Omental fat pad (tissue), 4 donors: Measurements from ENCODE around the gene RNFT2. TPM values are rescaled to one million over a fixed set of nuclear protein-coding genes. Genes with fewer than 3 reads are reported as not detected.
"Not testable (repeated sequence)": the region's sequence is repeated elsewhere in the genome, so short reads cannot be mapped to it uniquely, and the experiment has no call there.

Experiments
- ATAC-seq: fragments of 150-250 bp; one replicate; pipeline ENCODE4 v1.9.1; 2016; ENCODE audit warnings: mild to moderate bottlenecking, moderate library complexity; ENCODE audit not compliant: low FRiP score
- DNase-seq: peaks from one replicate; pipeline ENCODE4 v3.0.0-alpha.2; 2019; ENCODE audit warnings: low spot score
- total RNA-seq, 4 donors: library from RNA; depleted of rRNA; stranded (reverse); fragments of >200 nt; gene quantifications; one replicate each; pipeline ENCODE4 v1.1.0, GENCODE V29; 2016
- TF ChIP-seq, protein P1 (sequence below), 3 donors: fragments of 450-650 bp; IDR thresholded peaks; one replicate each; pipeline ENCODE4 v1.5.1; 2016 to 2017; ENCODE audit warnings: antibody characterized with exemption in 3 of 3, mild to moderate bottlenecking in 3 of 3, moderate library complexity in 2 of 3

RNFT2 gene
- total RNA-seq, 4 donors from 2014 or later, result 0.37 to 2.5 (median 0.98) TPM

DNA sequence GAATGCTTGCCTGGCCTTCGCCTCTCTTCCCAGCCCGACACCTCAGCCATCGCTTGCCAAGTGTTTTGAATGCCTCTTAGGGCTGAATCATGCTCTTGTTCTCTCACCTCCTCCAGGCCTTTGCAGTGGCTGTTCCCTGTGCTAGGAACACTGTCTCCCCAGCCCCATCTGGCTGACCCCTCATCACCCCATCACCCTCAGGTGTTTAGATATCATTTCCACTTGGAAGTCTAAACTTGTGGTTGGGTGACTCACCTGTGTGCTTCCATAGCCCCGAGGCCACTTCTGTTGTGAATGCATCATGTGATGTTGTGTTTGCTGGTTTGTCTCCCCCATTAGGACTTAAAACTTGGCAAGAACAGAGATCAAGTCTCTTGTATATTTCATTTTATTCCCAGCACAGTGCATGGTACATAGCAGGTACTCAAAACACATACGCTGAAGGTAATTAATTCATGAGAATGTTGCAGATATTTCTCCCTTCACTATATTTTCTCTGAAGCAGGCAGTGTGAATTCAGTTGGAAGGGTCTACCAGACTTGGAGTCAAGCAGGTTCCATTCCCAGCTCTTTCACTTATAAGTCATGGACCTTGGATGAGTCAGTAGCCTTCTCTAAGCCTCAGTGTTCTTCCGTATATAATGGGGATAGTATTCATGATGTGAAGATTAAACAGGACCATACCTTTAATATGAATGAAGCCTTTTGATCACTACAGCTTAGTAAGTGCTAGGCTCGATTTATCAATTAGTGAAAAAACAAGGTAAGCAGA lies 75.3 kb downstream of the RNFT2 start:
- DNase-seq (no peak), ATAC-seq (no peak)
- TF ChIP-seq, protein P1, sequence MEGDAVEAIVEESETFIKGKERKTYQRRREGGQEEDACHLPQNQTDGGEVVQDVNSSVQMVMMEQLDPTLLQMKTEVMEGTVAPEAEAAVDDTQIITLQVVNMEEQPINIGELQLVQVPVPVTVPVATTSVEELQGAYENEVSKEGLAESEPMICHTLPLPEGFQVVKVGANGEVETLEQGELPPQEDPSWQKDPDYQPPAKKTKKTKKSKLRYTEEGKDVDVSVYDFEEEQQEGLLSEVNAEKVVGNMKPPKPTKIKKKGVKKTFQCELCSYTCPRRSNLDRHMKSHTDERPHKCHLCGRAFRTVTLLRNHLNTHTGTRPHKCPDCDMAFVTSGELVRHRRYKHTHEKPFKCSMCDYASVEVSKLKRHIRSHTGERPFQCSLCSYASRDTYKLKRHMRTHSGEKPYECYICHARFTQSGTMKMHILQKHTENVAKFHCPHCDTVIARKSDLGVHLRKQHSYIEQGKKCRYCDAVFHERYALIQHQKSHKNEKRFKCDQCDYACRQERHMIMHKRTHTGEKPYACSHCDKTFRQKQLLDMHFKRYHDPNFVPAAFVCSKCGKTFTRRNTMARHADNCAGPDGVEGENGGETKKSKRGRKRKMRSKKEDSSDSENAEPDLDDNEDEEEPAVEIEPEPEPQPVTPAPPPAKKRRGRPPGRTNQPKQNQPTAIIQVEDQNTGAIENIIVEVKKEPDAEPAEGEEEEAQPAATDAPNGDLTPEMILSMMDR (IDR thresholded peaks at IDR 0.05), result no peak

DNA sequence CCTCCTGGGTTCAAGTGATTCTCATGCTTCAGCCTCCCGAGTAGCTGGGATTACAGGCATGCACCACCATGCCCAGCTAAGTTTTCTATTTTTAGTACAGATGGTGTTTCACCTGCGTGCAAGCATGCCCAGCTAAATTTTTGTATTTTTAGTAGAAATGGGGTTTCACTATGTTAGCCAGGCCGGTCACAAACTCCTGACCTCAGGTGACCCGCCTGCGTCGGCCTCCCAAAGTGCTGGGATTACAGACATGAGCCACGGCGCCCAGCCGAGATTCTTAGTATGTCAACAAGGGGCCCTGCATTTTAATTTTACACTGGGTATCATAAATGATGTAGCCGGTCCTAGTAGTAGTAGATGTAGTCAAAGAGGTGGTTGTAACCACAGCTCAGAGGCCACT lies 76.7 kb downstream of the RNFT2 start:
- not testable (repeated sequence) for DNase-seq, ATAC-seq

DNA sequence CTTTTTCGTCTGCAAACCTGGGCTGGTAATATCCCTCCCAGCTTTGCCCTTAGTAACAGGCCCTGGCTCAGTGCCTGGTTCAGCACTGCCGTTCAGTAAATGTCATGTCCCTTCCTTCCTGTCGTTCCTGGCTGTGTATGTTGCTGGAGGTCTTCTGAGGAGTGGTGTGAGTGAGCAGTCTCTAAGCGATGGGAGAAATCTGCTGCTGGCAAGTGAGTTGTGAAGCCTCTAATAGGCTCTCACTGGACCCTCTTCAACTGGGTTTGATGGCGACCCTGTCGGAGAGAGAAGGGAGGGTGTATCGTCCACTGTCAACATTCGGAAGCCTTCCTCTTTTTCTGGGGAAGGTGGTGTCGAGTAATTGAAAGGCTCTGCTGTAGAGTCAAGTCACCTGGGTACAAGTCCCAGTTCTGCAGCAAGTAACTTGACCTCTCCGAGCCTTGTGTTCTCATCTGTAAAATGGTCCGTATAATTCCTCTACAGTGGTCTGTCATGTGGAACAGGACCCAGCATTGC lies 80.3 kb downstream of the RNFT2 start:
- TF ChIP-seq, protein P1 (IDR thresholded peaks at IDR 0.05), result no peak
- no peak for DNase-seq
- no peak for ATAC-seq

DNA sequence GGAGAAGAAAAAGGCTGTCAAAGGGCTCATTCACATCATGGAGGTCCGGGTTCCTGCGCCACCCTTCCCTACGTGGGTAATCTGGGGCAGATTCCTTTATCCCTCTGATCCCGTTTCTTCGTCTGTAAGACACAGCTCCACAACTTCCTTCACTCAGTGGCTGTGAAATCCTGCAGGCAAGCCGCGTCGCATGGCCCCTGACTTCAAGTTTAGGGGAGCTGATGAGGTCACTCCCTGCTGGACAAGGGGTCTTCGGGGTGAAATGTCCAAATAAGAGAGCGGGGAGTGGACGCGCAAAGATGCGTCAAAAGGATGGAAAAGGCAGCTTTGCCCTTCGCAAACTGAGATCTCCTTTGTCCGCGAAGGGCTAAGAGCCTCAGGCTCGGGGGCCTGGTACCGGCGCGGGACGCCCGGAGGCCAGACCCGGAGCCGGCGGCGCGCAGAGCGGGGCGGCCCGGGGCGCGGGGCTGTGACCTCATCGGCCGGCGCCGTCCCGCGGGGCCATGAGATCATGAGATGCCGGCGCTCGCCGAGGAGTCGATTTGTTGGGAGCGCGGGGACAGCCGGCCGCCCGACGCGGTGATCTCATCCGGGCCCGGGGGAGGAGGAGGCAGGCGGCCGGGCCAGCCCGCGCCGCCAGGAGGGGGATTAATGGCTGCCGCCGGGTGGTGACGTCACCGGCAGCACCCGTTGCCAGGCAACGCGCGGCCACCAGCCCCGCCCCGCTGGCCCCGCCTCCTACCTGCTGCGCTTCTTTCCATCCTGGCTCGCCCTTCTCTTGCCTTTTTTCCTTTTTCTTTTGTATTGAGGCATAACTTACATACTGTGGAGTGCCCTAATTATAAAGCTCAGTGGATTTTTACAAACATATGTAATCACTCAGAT lies 81.1 kb downstream of the RNFT2 start:
- peak; percentile 95 for ATAC-seq
- TF ChIP-seq, protein P1 (IDR thresholded peaks at IDR 0.05), result no peak

DNA sequence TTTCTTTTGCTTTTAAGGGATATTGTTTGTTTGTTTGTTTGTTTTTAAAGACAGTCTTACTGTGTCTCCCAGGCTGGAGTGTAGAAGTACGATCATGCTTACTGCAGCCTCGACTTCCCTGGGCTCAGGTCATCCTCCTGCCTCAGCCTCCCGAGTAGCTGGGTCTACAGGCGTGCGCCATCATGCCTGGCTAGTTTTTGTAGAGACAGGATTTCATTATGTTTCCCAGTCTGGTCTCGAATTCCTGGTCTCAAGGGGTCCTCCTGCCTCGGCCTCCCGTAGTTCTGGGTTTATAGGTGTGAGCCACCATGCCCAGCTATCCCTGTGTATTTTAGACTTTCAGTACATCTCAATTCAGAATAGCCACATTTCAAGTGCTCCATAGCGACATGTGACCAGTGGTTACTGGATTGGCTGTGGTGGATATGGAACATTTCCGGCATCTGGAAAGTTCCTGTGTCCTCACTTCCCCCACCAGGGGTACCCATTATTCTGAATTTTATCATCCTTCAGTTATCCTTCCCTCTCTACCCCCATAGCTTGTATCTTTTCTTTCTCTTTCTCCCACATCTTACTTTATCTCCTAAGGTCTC lies 82.0 kb downstream of the RNFT2 start:
- ATAC-seq, result no peak
- DNase-seq, result no peak
- TF ChIP-seq, protein P1 (IDR thresholded peaks at IDR 0.05), result no peak

More for the DNA sequence above, 81.1 kb downstream of the RNFT2 start:
- peak; percentile 64 for DNase-seq

DNA sequence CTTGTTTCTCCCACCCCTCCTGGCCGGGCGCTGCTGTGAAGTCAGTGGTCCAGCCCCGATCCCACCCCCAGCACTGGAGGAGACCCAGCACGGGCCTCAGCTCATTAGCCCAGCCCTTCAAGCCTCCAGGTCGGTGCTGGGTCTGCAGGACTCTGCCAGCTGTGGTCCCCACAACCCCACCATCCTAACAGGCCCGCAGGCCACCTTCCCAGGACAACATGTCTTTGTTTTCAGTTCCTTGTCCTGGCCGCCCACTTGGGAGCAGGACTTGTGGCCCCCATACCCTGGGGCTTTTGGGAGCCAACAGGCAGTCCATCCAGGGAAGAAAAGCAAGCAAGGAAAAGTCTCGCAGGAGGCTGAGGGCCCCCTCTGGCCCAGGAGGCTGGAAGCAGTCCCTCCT lies 83.2 kb downstream of the RNFT2 start:
- TF ChIP-seq, protein P1 (IDR thresholded peaks at IDR 0.05), result no peak
- no peak for ATAC-seq
- DNase-seq, result no peak

DNA sequence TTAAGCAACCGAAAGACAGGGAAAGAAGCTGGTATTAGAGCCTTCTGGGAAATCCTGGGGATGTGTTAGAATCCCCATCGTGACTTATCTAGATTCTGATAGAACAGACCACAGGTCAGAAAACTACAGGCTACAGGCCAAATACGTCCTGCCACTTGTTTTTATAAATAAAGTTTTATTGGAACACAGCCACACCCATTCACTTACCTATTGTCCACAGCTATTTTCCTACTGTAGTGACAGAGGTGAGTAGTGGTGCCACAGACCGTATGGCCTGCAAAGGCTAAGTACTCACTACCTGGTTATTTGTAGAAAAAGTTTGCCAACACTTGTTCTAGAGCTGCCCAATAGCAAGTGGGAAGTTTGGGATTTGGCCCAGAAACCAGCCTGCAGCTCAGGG lies 89.3 kb downstream of the RNFT2 start:
- no peak for DNase-seq
- TF ChIP-seq, protein P1 (IDR thresholded peaks at IDR 0.05), result no peak
- no peak for ATAC-seq
